CD14-positive monocyte (primary cell): Measurements from ENCODE around the gene CNTNAP2. TPM values are rescaled to one million over a fixed set of nuclear protein-coding genes. Genes with fewer than 3 reads are reported as not detected.

Experiments
- DNase-seq, 3 donors: peaks; one replicate each; pipeline ENCODE4 v3.0.0-alpha.2; 2011 to 2022
- H2AFZ ChIP-seq: 2 replicates; pipeline ENCODE4 v1.6.0; 2012; ENCODE audit warnings: mild to moderate bottlenecking, low read depth, low read length, inconsistent platforms; ENCODE audit not compliant: insufficient read depth, poor library complexity, severe bottlenecking
- H3K27ac ChIP-seq, 2 donors: 1 replicate in 1 of 2; 2 replicates in 1 of 2; pipeline ENCODE4 v1.5.1; 2012 to 2013; ENCODE audit warnings: low read length in 2 of 2, control low read depth in 1 of 2, inconsistent platforms in 1 of 2, low read depth in 1 of 2, mild to moderate bottlenecking in 1 of 2
- H3K27me3 ChIP-seq, 2 donors: one replicate each; pipeline versions ENCODE4 v1.6.0 to v1.6.1; 2011 to 2013; ENCODE audit warnings: low read length in 2 of 2; ENCODE audit not compliant: control insufficient read depth in 2 of 2, insufficient read depth in 2 of 2
- H3K36me3 ChIP-seq, 2 donors: replicated peaks in 1 of 2; 1 replicate in 1 of 2; 2 replicates in 1 of 2; pipeline versions ENCODE4 v1.5.1 to v1.6.1; 2012 to 2013; ENCODE audit warnings: low read length in 2 of 2, control low read depth in 1 of 2, inconsistent platforms in 1 of 2, mild to moderate bottlenecking in 1 of 2; ENCODE audit not compliant: insufficient read depth in 2 of 2, control insufficient read depth in 1 of 2
- H3K4me1 ChIP-seq, 2 donors: 1 replicate in 1 of 2; 2 replicates in 1 of 2; pipeline versions ENCODE4 v1.5.1 to v1.6.1; 2012 to 2013; ENCODE audit warnings: low read length in 2 of 2, control low read depth in 1 of 2, inconsistent platforms in 1 of 2, mild to moderate bottlenecking in 1 of 2, moderate library complexity in 1 of 2; ENCODE audit not compliant: insufficient read depth in 2 of 2, control insufficient read depth in 1 of 2
- H3K4me2 ChIP-seq: replicated peaks from 2 replicates; pipeline ENCODE3; 2012; ENCODE audit warnings: low read length, moderate library complexity, mild to moderate bottlenecking; ENCODE audit not compliant: poor library complexity, severe bottlenecking; ENCODE audit errors: extremely low read depth
- H3K4me3 ChIP-seq, 3 experiments: fragments of 200-600 bp in 1 of 3; sonication (generic) in 1 of 3; replicated peaks in 1 of 3; 1 replicate in 2 of 3; 2 replicates in 1 of 3; pipeline ENCODE4 v1.5.1; 2011 to 2013; ENCODE audit warnings: low read length in 3 of 3, mild to moderate bottlenecking in 3 of 3, control low read depth in 2 of 3, low read depth in 2 of 3, inconsistent platforms in 1 of 3, moderate library complexity in 1 of 3
- H3K79me2 ChIP-seq: 2 replicates; pipeline ENCODE4 v1.6.0; 2012; ENCODE audit warnings: mild to moderate bottlenecking, control low read depth, inconsistent platforms, low read length, moderate library complexity; ENCODE audit not compliant: insufficient read depth
- H3K9ac ChIP-seq: 2 replicates; pipeline ENCODE4 v1.6.0; 2017; ENCODE audit warnings: low read length, mild to moderate bottlenecking; ENCODE audit not compliant: insufficient read depth, poor library complexity, severe bottlenecking
- H3K9me3 ChIP-seq, 2 donors: replicated peaks in 1 of 2; 1 replicate in 1 of 2; 2 replicates in 1 of 2; pipeline versions ENCODE4 v1.5.1 to v1.6.1; 2012 to 2013; ENCODE audit warnings: low read length in 2 of 2, control low read depth in 1 of 2; ENCODE audit not compliant: control insufficient read depth in 1 of 2, insufficient read depth in 1 of 2
- H4K20me1 ChIP-seq: 2 replicates; pipeline ENCODE4 v1.6.0; 2012; ENCODE audit warnings: mild to moderate bottlenecking, low read length, control low read depth, moderate library complexity; ENCODE audit not compliant: insufficient read depth
- H3K27ac Mint-ChIP-seq, 7 donors: one replicate each; pipeline ENCODE4 v1.8.0; 2020; ENCODE audit warnings: mild to moderate bottlenecking in 7 of 7, mixed read lengths in 7 of 7, moderate library complexity in 6 of 7, inconsistent platforms in 2 of 7
- H3K27me3 Mint-ChIP-seq, 3 donors: one replicate each; pipeline ENCODE4 v1.8.0; 2021 to 2022; ENCODE audit warnings: low read depth in 3 of 3, mild to moderate bottlenecking in 3 of 3, mixed read lengths in 3 of 3, moderate library complexity in 3 of 3, inconsistent platforms in 1 of 3
- H3K36me3 Mint-ChIP-seq, 2 donors: one replicate each; pipeline ENCODE4 v1.8.0; 2020; ENCODE audit warnings: mixed read lengths in 2 of 2, inconsistent platforms in 1 of 2, mild to moderate bottlenecking in 1 of 2
- H3K4me1 Mint-ChIP-seq: one replicate; pipeline ENCODE4 v1.8.0; 2020; ENCODE audit warnings: mild to moderate bottlenecking, mixed read lengths
- H3K4me3 Mint-ChIP-seq, 2 donors: one replicate each; pipeline ENCODE4 v1.8.0; 2020; ENCODE audit warnings: mild to moderate bottlenecking in 2 of 2, mixed read lengths in 2 of 2, moderate library complexity in 1 of 2
- H3K9me3 Mint-ChIP-seq, 7 donors: one replicate each; pipeline ENCODE4 v1.8.0; 2020 to 2022; ENCODE audit warnings: mixed read lengths in 7 of 7, mild to moderate bottlenecking in 6 of 7, moderate library complexity in 6 of 7, inconsistent platforms in 2 of 7
- WGBS: methylation state at CpG from one replicate; pipeline ENCODE4 v1.1.5; 2013; ENCODE audit warnings: missing lambda C conversion rate; ENCODE audit not compliant: insufficient coverage; 5-methylcytosine and 5-hydroxymethylcytosine counted together
- intact Hi-C, 2 donors: fragments of 100-400 bp; cut with micrococcal nuclease; formaldehyde crosslinking; loops; one replicate each; pipeline versions ENCODE4 v1.15.0 to v1.15.1; 2023
- polyA plus RNA-seq, 3 donors: library from polyadenylated mRNA; depleted of rRNA in 1 of 3; unstranded in 2 of 3; stranded (reverse) in 1 of 3; fragments of 300-500 nt in 2 of 3; fragments of >200 nt in 1 of 3; fragmentation: Illumina TruSeq in 2 of 3; gene quantifications; 1 replicate in 2 of 3; 2 replicates in 1 of 3; pipeline ENCODE4 v1.2.3, GENCODE V29; 2012 to 2021
- TF ChIP-seq, protein P1 (sequence below): fragments of 200-600 bp; IDR thresholded peaks from one replicate; pipeline ENCODE4 v1.8.0; 2022; ENCODE audit warnings: antibody characterized with exemption, mild to moderate bottlenecking

CNTNAP2 gene
- polyA plus RNA-seq, 3 donors: 0.01 TPM; not detected in 2

DNA sequence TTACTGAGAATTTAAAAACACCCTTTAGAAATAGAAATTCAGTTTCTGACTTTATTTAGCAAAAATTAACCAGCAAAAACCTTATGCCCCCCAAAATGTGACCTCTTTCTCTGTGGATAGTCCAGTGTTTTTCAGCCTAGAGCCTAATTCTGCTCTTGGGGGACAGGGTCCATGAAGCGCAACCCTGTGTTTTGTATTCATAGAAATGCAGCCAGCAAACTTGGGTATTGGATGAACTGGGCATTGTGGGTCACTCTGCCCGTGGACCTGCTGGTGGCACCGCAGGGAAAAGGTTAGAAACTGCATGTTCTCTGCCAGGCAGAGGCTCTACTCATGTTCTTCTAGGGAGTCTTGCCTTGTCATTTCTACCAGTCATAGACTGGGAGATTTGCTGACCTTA lies 1686.5 kb downstream of the CNTNAP2 start:
- peaks cover 0 to 11% (median 9%) of the 10 kb centered on the region in 7 donors for H3K9me3 Mint-ChIP-seq
- Histone ChIP-seq H3K9ac (no peak overlapping the region), H3K4me3 (no peak overlapping the region), H4K20me1 (no peaks in the 10 kb centered on the region), H3K36me3 (no peaks in the 10 kb centered on the region), H3K4me2 (no peak overlapping the region), H2AFZ (no peak overlapping the region), H3K4me1 (no peaks in the 10 kb centered on the region), H3K27ac (no peak overlapping the region), H3K27me3 (no peaks in the 10 kb centered on the region), H3K79me2 (no peaks in the 10 kb centered on the region), H3K9me3 (no peaks in the 10 kb centered on the region)
- intact Hi-C loops: no loop called here
- no peaks in the 10 kb centered on the region for H3K4me1 Mint-ChIP-seq
- H3K27me3 Mint-ChIP-seq: no peaks in the 10 kb centered on the region
- H3K27ac Mint-ChIP-seq: no peak overlapping the region
- DNase-seq: no peak
- TF ChIP-seq, protein P1, sequence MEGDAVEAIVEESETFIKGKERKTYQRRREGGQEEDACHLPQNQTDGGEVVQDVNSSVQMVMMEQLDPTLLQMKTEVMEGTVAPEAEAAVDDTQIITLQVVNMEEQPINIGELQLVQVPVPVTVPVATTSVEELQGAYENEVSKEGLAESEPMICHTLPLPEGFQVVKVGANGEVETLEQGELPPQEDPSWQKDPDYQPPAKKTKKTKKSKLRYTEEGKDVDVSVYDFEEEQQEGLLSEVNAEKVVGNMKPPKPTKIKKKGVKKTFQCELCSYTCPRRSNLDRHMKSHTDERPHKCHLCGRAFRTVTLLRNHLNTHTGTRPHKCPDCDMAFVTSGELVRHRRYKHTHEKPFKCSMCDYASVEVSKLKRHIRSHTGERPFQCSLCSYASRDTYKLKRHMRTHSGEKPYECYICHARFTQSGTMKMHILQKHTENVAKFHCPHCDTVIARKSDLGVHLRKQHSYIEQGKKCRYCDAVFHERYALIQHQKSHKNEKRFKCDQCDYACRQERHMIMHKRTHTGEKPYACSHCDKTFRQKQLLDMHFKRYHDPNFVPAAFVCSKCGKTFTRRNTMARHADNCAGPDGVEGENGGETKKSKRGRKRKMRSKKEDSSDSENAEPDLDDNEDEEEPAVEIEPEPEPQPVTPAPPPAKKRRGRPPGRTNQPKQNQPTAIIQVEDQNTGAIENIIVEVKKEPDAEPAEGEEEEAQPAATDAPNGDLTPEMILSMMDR: no peak
- WGBS: 89% methylated on average over 3 of the region's 3 CpGs
- H3K36me3 Mint-ChIP-seq: no peaks in the 10 kb centered on the region
- H3K4me3 Mint-ChIP-seq: no peak overlapping the region

DNA sequence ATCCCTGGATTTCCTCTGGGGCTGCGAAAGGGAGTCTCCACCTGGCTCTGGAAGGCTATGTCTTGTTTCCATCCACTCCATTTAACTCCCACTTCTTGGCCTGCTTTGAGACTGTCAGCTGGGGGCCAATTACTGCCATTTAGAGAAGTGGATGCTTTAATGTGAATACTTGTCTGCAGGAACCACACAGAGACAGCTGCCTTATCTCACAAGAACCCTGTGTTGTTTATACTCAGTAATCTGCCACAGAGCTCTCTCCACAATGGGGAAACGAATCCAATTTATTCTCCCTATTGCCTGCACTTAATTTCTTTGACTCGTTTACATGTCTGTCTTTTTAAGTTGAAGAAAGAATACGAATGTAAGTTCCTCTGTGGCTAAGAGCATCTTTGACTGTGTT lies 1687.0 kb downstream of the CNTNAP2 start:
- H3K9ac ChIP-seq: no peak overlapping the region
- intact Hi-C loops: no loop called here
- H3K9me3 Mint-ChIP-seq: peaks cover 0 to 11% (median 9%) of the 10 kb centered on the region in 7 donors
- no peaks in the 10 kb centered on the region for H3K9me3 ChIP-seq
- no CpG with 5 or more reads among the region's 4 CpGs for whole genome bisulfite sequencing
- H3K4me1 ChIP-seq: no peaks in the 10 kb centered on the region
- no peak for DNase-seq
- H3K4me3 Mint-ChIP-seq: no peak overlapping the region
- H3K4me2 ChIP-seq: no peak overlapping the region
- H3K4me3 ChIP-seq: no peak overlapping the region
- no peaks in the 10 kb centered on the region for H3K27me3 ChIP-seq
- H3K79me2 ChIP-seq: no peaks in the 10 kb centered on the region
- no peaks in the 10 kb centered on the region for H3K4me1 Mint-ChIP-seq
- no peak overlapping the region for H3K27ac ChIP-seq
- H3K36me3 ChIP-seq: no peaks in the 10 kb centered on the region
- H3K27me3 Mint-ChIP-seq: no peaks in the 10 kb centered on the region
- H4K20me1 ChIP-seq: no peaks in the 10 kb centered on the region
- H2AFZ ChIP-seq: no peak overlapping the region
- no peaks in the 10 kb centered on the region for H3K36me3 Mint-ChIP-seq
- TF ChIP-seq, protein P1: no peak
- no peak overlapping the region for H3K27ac Mint-ChIP-seq
